Loucy (cell line): ENCODE results near the gene SRGAP2.
"Not testable (repeated sequence)": the region's sequence is repeated elsewhere in the genome, so short reads cannot be mapped to it uniquely, and the experiment has no call there.

Experiments
- CTCF ChIP-seq: fragments of 200-600 bp; sonication (generic); conservative IDR thresholded peaks from 2 replicates; pipeline ENCODE4 v1.5.1; 2014; ENCODE audit warnings: mild to moderate bottlenecking, antibody characterized with exemption, low read length
- EZH2phosphoT487 ChIP-seq: fragments of 200-600 bp; IDR thresholded peaks from 2 replicates; pipeline ENCODE4 v1.6.1; 2018; ENCODE audit warnings: antibody characterized with exemption, mild to moderate bottlenecking, moderate library complexity, borderline replicate concordance

GRCh38 chr1:206234189-206234916 is 31.0 kb downstream of the SRGAP2 start:
- TF ChIP-seq CTCF, EZH2phosphoT487: not testable (repeated sequence)
